Activated CD8-positive, alpha-beta memory T cell treated with anti-CD3 and anti-CD28 coated beads, Interleukin-2, amount 50 U/mL, for 24 hours (primary cell): ENCODE measurements around the gene SCAF4.
"Not testable (repeated sequence)": the region's sequence is repeated elsewhere in the genome, so short reads cannot be mapped to it uniquely, and the experiment has no call there.

Experiments
- DNase-seq: peaks from one replicate; pipeline ENCODE4 v3.0.0-alpha.2; 2020; ENCODE audit errors: extremely low read depth

SCAF4 gene

DNA sequence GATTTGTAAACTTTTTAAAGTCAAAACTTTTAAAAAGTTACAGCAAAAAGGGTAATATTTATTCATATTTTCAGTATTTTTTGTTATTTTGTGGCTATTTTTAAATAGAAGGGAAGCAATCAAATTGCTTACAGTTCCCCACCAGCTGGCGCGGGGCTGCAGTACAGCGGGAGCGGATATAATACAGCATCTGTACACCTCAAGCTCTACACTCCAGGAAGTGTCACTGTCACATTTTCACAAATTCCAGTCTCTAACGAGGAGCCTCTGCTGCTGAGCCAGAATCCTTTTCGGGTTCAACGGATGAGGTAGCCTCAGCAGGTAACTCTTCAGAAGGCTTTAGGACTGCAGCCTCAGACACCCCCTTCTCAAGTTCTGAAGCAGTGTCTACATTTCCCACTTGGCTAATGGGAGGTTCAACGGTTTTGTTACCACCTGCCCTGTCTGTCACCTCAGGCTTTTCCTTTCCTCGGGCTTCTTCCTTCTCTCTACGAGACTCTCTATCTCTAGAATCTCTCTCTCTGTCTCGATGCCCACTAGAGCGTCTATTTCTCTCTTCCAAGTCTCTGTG is 60.7 kb downstream of the SCAF4 start:
- no peak for DNase-seq

DNA sequence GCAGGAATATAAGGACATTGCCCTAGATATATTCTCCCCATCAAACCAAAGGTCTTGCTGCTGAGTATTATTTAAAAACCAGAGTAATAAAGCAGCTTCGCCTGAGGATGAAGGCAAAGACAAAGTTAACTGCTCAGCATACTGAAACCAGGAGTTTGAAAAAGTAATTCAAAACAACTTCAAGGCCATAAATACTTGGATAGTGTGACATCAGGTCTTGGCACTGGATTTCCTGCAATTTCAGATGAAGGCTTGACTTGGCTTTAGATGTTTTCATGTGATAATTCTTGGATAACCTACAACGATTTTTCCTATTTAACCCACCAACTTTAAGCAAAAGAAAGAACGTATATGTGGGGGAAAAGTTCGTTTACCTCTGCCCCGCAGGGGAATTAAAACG is 61.8 kb downstream of the SCAF4 start:
- DNase-seq: no peak

DNA sequence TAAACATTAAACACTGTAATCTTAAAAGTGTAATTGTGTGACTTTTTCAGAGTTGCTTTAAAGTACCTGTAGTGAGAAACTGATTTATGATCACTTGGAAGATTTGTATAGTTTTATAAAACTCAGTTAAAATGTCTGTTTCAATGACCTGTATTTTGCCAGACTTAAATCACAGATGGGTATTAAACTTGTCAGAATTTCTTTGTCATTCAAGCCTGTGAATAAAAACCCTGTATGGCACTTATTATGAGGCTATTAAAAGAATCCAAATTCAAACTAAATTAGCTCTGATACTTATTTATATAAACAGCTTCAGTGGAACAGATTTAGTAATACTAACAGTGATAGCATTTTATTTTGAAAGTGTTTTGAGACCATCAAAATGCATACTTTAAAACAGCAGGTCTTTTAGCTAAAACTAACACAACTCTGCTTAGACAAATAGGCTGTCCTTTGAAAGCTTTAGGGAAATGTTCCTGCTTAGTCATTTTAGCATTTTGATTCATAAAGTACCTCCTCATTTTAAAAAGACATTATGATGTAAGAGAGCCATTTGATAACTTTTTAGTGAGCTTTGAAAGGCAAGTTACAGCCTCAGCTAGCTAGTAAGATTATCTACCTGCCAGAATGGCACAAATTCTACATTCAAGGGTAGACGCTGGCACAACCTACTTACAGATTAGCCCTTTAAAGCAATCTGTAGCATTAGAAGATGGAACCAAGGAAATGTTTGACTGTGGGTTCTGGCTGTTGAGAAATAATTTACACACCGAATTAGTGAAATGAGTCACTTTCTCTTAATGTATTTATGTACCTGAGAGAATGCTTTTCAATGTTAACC is 63.0 kb downstream of the SCAF4 start:
- no peak for DNase-seq

DNA sequence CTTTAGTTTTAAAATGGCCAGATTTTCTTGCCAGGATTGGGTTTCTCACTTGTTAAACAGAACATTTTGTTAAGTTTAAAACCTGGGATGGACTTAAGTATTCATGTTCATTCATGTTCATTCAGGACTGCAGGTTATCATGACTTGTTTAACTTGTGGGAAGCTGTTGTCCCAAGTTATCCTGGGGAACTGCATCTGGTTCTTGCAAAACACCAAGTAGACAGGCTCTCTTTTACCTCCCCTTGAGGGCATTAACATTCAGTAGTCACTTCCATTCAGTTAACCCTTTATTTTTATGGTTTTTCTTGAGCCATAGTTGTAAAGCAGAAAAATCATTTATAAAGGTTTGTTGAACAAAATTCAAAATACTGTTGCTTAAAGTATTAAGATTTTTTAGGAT is 64.3 kb downstream of the SCAF4 start:
- no peak for DNase-seq

DNA sequence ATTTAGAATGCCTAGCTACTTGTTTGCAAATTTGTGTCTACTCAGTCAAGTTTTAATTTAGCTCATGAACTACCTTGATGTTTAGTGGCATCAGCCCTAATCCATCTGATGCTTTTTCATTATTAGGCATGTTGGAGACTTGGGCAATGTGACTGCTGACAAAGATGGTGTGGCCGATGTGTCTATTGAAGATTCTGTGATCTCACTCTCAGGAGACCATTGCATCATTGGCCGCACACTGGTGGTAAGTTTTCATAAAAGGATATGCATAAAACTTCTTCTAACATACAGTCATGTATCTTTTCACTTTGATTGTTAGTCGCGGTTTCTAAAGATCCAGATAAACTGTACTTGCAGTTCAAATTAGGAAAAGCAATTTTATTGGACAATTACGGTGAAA is 64.8 kb downstream of the SCAF4 start:
- DNase-seq: no peak

DNA sequence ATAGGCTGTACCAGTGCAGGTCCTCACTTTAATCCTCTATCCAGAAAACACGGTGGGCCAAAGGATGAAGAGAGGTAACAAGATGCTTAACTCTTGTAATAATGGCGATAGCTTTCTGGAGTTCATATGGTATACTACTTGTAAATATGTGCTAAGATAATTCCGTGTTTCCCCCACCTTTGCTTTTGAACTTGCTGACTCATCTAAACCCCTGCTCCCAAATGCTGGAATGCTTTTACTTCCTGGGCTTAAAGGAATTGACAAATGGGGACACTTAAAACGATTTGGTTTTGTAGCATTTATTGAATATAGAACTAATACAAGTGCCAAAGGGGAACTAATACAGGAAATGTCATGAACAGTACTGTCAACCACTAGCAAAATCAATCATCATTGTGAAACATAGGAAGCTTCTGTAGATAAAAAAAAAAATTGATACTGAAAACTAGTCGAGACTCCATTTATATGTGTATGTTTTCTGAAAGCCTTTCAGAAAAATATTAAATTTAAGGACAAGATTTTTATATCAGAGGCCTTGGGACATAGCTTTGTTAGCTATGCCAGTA is 65.4 kb downstream of the SCAF4 start:
- no peak for DNase-seq

DNA sequence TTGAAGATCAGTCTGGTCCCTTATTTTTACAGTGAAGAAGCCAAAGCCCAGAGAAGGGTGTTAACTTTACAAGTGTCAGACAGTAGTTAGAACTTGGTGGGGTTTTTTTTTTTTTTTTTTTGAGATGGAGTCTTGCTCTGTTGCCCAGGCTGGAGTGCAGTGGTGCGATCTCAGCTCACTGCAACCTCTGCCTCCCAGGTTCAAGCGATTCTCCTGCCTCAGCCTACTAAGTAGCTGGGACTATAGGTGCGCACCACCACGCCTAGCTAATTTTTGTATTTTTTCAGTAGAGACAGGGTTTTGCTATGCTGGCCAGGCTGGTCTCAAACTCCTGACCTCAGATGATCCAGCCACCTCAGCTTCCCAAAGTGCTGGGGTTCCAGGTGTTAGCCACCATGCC is 66.0 kb downstream of the SCAF4 start:
- not testable (repeated sequence) for DNase-seq

DNA sequence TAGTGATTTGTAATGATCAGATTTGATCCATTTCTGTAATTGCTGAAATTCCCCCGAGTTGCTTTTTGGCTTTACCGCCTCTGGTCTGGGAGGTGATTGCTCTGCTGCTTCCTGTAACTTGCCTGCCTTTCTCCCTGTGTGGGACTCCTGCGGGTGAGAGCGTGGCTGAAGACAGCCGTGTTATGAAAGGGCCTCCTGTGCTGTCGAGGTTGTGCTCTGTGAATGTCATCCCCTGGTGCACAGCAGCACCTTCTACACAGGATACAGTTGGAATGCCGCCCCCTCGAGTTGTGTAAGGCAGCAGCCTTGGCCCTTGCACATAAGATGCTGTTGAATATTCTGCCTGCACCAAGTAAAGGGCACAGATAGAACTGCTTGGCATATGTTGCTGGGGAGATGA is 66.5 kb downstream of the SCAF4 start:
- DNase-seq: no peak

DNA sequence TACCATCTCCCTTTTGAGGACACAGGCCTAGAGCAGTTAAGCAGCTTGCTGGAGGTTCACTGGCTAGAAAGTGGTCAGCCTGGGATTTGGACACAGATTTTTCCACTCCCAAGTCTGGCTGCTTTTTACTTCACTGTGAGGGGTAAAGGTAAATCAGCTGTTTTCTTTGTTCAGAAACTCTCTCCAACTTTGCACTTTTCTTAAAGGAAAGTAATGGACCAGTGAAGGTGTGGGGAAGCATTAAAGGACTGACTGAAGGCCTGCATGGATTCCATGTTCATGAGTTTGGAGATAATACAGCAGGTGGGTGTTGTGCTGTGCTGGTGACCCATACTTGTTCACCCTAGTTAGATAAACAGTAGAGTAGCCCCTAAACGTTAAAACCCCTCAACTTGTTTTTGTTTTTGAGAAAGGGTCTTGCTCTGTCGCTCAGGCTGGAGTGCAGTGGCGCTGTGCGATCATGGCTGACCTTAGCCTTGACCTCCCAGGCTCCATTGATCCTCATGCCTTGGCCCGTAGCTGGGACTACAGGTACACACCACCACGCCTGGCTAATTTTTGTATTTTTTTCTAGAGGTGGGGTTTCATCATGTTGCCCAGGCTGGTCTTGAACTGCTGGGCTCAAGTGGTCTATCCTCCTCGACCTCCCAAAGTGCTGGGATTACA is 68.2 kb downstream of the SCAF4 start:
- no peak for DNase-seq

DNA sequence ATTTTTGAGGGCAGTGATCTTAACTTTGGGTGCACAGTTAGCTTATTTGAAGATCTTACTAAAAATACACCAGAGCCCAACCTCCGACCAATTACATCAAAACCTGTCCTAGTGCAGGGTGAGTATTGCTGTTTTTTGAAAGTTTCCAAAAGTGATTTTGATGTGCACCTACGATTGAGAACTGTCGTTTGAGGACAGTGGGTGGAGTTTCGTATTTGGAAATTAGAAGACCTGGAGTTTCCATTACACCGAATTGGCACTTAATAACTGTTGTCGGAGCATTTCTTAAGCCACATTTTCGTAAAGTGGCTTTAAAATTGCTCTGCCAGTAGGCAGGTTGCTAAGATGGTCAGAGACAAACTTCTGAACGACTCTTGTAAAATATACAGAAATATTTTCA is 71.3 kb downstream of the SCAF4 start:
- DNase-seq: no peak

DNA sequence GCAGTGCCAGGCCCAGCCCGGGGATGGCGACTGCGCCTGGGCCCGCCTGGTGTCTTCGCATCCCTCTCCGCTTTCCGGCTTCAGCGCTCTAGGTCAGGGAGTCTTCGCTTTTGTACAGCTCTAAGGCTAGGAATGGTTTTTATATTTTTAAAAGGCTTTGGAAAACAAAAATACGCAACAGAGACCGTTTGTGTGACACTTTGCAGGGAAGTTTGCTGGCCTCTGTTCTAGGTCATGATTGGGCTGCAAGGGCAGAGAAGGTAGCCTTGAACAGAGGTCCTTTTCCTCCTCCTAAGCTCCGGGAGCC is 71.7 kb downstream of the SCAF4 start:
- DNase-seq: no peak

DNA sequence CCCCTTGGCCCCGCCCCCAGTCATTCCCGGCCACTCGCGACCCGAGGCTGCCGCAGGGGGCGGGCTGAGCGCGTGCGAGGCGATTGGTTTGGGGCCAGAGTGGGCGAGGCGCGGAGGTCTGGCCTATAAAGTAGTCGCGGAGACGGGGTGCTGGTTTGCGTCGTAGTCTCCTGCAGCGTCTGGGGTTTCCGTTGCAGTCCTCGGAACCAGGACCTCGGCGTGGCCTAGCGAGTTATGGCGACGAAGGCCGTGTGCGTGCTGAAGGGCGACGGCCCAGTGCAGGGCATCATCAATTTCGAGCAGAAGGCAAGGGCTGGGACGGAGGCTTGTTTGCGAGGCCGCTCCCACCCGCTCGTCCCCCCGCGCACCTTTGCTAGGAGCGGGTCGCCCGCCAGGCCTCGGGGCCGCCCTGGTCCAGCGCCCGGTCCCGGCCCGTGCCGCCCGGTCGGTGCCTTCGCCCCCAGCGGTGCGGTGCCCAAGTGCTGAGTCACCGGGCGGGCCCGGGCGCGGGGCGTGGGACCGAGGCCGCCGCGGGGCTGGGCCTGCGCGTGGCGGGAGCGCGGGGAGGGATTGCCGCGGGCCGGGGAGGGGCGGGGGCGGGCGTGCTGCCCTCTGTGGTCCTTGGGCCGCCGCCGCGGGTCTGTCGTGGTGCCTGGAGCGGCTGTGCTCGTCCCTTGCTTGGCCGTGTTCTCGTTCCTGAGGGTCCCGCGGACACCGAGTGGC is 72.2 kb downstream of the SCAF4 start, which contains the start of gene SOD1:
TSS of gene SOD1 (plus strand) at position 158 of the 723 bp plus-strand sequence. CDS start at position 235, 77 bp downstream.
- DNase-seq: peak; percentile 87

DNA sequence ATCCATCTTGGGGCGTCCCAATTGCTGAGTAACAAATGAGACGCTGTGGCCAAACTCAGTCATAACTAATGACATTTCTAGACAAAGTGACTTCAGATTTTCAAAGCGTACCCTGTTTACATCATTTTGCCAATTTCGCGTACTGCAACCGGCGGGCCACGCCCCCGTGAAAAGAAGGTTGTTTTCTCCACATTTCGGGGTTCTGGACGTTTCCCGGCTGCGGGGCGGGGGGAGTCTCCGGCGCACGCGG is 72.7 kb downstream of the SCAF4 start:
- no peak for DNase-seq

DNA sequence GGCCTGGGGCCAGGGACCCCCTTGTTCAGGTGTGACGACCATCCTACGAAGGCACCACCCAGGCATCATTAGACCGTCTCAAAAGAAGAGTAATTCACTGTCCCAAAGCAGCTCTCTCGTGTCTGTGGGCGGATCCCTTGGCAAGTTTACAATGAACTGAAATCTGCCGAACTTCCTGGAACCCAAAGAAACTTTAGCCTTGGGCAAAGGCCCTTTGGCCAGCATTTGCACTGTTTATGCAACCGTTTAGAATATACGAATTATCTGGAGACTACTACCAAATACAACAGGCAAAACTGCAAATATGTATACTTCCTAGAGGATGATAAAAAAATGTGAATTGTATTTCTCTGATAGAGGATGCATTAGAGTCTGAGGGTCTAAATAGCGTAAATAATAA is 73.9 kb downstream of the SCAF4 start:
- no peak for DNase-seq

DNA sequence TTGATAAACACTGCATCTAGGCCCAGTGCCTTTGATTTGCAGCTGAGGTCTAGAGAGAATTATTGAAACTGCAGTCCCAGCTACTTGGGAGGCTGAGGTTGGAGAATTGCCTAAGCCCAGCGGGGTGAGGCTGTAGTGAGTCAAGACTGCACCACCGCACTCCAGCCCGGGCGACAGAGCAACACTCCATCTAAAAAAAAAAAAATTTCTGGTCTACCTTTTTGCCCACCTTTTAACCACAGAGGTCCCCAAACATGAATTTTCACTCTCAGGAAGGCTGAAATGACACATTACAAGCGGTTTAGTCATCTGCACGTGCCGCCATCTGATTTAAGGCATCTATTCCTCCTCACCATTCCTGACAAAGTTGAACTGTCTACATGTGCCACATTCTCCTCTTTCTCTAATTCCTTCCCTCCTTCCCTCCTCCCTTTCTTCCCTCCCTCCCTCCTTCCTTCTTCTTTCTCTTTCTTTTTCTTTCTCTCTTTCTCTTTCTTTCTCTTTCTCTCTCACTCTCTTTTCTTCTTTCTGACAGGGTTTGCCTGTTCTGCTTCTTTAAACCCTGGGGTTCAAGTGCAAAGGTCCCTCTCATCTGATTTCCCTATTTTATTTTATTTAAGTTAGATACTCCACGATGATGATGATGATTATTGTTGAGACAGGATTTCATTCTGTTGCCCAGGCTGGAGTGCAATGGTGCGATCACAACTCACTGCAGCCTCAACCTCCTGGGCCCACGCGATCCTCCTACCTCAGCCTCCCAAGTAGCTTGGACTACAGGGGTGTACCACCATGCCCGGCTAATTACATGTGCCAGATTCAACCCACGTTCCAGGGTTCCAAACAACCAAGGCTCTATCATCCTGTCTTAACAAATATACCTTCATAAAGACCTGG is 75.5 kb downstream of the SCAF4 start:
- DNase-seq: peak; percentile 29

DNA sequence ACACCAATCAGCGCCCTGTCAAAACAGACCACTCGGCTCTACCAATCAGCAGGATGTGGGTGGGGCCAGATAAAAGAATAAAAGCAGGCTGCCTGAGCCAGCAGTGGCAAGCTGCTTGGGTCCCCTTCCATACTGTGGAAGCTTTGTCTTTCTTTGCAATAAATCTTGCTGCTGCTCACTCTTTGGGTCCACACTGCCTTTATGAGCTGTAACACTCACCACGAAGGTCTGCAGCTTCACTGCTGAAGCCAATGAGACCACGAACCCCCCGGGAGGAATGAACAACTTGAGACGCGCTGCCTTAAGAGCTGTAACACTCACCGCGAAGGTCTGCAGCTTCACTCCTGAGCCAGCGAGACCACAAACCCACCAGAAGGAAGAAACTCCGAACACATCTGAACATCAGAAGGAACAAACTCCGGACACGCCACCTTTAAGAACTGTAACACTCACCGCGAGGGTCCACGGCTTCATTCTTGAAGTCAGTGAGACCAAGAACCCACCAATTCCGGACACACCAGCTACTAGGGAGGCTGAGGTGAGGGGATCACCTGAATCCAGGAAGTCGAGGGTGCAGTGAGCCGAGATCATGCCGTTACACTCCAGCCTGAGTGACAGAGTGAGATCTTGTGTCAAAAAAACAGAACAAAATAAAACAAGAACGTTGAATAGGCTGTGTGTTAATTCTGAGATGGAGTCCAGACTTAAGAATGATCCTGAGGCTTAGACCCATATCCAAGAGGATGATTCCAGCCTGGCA is 76.9 kb downstream of the SCAF4 start:
- not testable (repeated sequence) for DNase-seq

DNA sequence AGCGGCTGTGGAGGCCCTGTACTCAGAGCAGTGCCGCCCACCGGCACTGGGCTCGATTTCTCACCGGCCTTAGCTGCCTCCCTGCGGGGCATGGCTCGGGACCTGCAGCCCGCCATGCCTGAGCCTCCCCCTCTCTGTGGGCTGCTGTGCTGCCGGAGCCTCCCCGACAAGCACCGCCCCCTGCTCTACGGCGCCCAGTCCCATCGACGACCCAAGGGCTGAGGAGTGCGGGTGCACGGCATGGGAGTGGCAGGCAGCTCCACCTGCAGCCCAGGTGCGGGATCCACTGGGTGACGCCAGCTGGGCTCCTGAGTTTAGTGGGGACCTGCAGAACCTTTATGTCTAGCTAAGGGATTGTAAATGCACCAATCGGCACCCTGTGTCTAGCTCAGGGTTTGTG is 77.6 kb downstream of the SCAF4 start:
- DNase-seq: no peak

DNA sequence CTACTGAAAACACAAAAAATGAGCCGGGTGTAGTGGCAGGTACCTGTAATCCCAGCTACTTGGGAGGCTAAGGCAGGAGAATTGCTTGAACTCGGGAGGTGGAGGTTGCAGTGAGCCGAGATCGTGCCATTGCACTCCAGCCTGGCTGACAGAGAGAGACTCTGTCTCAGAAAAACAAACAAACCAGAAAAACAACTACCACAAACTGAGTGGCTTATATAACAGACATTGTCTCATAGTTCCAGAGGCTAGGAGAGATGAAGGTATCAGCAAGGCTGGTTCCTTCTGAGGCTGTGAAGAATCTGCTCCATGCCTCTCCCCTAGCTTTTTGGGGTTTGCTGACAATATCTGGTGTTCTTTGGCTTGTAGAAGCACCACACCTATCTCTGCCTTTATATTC is 80.4 kb downstream of the SCAF4 start:
- not testable (repeated sequence) for DNase-seq

DNA sequence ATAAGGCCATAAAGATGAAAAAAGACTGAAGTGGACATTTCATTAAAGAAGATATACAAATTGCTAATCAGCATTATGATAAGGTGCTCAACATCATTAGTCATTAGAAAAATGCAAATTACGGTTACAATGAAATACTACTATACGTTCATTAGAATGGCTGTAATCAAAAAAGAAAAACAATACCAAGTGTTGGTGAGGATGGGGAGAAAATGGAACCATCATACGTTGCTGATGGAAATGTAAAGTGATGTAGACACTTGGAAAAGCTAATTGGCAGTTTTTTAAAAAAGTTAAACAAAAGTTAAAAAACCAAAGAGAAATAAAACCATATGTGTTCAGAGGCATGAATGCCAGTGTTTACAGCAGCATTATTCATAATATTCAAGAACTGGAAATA is 81.0 kb downstream of the SCAF4 start:
- no peak for DNase-seq

DNA sequence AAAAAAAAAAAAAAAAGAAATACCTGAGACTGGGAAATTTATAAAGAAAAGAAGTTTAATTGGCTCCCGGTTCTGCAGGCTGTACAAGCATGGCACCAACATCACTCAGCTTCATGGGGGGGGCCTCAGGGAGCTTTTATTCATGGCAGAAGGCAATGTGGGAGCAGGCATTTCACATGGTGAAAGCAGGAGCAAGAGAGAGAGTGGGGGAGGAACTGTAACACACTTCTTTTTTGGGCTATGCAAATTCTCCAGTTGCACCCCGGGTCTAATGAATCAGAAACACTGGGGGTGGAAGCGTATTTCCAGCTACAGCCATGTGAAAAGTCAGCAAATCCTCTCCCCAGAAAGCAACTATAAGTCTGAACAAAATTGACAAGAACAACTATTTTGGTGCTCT is 84.3 kb downstream of the SCAF4 start:
- DNase-seq: no peak

DNA sequence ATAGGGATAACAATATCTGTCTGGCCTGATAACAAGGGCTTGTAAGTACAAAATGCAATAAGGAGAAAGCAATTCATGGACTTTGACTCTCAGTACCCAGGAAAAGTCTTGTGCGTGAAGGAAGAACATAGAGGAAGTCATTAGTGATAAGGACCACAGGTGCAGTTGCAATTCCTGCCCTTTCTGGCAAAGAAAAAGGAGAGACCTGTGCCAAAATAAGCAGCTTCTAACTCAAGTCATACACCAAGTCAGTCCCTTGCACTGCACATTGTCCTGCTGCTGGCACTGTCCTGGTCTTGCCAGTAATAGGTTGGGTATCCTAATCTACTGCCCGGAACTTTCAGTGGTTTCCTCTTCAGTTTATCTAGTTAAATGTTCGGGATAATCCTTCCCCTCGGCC is 87.3 kb downstream of the SCAF4 start:
- no peak for DNase-seq
